OCI-LY3 (cell line): Measurements from ENCODE around the gene KRTAP5-3.
A peak's percentile ranks its signal among the peaks of the same experiment; 100 is the strongest.

ENCODE experiments used
- H2AFZ ChIP-seq: fragments of 200-600, 300-600 bp; shearing (Covaris generic); 2 replicates; pipeline ENCODE4 v1.6.0; 2014; ENCODE audit warnings: antibody characterized with exemption, low read depth, low read length
- H3K27ac ChIP-seq: fragments of 200-600, 300-600 bp; sonication (generic); 2 replicates; pipeline ENCODE4 v1.5.1; 2014; ENCODE audit warnings: mild to moderate bottlenecking, low read length, moderate library complexity, mixed read lengths
- H3K27me3 ChIP-seq: fragments of 200-600, 300-600 bp; sonication (generic); 2 replicates; pipeline ENCODE4 v1.6.1; 2014; ENCODE audit warnings: low read depth, low read length, mixed read lengths
- H3K36me3 ChIP-seq: fragments of 200-600, 300-600 bp; sonication (generic); replicated peaks from 2 replicates; pipeline ENCODE3; 2014; ENCODE audit warnings: low read depth, low read length, mixed read lengths
- H3K4me1 ChIP-seq: fragments of 300-600, 200-600 bp; sonication (generic); 2 replicates; pipeline ENCODE4 v1.6.1; 2014; ENCODE audit warnings: low read length, mixed read lengths
- H3K4me2 ChIP-seq: fragments of 200-600, 300-600 bp; sonication (generic); 2 replicates; pipeline ENCODE4 v1.6.1; 2014; ENCODE audit warnings: low read length, mixed read lengths
- H3K4me3 ChIP-seq: fragments of 300-600, 200-600 bp; sonication (generic); 2 replicates; pipeline ENCODE4 v1.5.1; 2014; ENCODE audit warnings: antibody characterized with exemption, mild to moderate bottlenecking, low read length, moderate library complexity
- H3K79me2 ChIP-seq: fragments of 300-600, 200-600 bp; shearing (Covaris generic); 2 replicates; pipeline ENCODE4 v1.6.1; 2014; ENCODE audit warnings: mild to moderate bottlenecking, low read length, mixed read lengths
- H3K9ac ChIP-seq: fragments of 300-600, 200-600 bp; shearing (Covaris generic); 2 replicates; pipeline ENCODE4 v1.6.0; 2014; ENCODE audit warnings: mild to moderate bottlenecking, low read length, moderate library complexity
- H3K9me3 ChIP-seq: fragments of 200-600, 300-600 bp; shearing (Covaris generic); 2 replicates; pipeline ENCODE4 v1.6.1; 2014; ENCODE audit warnings: low read length, mixed read lengths; ENCODE audit not compliant: insufficient read depth
- H4K20me1 ChIP-seq: fragments of 200-600, 300-600 bp; sonication (generic); 2 replicates; pipeline ENCODE4 v1.6.1; 2016; ENCODE audit warnings: low read length, mixed read lengths; ENCODE audit not compliant: insufficient read depth
- CTCF ChIP-seq: fragments of 200-600, 300-600 bp; sonication (generic); IDR thresholded peaks from 2 replicates; pipeline ENCODE4 v1.5.1; 2014; ENCODE audit warnings: antibody characterized with exemption, low read length, low read depth
- EZH2phosphoT487 ChIP-seq: fragments of 200-600 bp; shearing (Covaris generic); IDR thresholded peaks from 2 replicates; pipeline ENCODE4 v1.6.1; 2018; ENCODE audit warnings: antibody characterized with exemption, mixed run types, low read depth

The KRTAP5-3 gene

DNA sequence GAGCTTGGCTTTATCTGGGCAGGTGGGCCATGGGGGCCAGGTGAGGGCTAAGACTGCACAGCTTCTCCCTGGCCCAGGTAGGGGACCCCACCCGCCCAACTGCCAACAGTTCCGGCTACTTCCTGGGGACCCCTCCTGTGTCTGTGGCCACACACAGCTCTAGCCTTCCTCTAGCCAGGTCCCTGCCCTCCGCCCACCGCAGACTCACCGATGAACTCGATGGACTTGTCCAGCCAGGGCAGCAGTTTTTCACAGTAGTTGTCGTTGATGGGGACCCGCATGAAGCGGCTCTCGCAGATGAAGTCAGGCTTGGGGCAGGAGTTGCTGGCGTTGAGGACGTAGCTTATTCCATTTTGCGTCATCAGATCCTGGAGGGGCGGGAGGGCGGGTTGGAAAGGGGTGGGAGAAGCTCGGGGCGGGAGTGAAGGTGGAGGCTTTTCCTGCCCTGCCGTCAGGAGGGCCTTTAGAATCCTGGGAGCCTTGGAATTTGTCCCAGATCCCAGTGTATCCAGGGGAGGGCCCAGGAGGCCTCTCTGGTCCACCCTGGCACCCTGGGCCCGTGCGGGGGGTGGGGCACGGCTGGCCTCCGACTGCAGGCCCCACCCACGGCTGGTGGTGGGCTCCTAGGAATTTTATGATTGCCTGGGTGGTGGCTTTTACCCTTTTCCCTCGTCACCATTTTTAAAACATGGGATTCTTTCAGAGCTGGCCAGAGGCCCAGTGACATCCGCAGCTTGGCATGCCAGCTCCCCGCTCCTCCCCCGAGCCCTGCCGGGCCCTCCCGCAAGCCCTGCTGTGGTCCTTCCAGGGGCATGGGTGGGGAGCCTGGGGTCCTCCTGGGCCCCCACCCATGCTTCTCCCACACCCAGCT lies 50.1 kb downstream of the KRTAP5-3 start:
- H3K27ac ChIP-seq, result no peak overlapping the region
- H3K79me2 ChIP-seq, result no peaks in the 10 kb centered on the region
- H3K27me3 ChIP-seq, result no peaks in the 10 kb centered on the region
- H3K9ac ChIP-seq, result no peak overlapping the region
- no peak overlapping the region for H3K4me2 ChIP-seq
- 0 out of 2 replicates have a peak overlapping the region, but pooled peaks have one; percentile 11 for H3K4me3 ChIP-seq
- H3K4me1 ChIP-seq, result peaks cover 14% of the 10 kb centered on the region
- H4K20me1 ChIP-seq, result no peaks in the 10 kb centered on the region
- TF ChIP-seq CTCF, result no peak
- no peak for TF ChIP-seq EZH2phosphoT487
- no peaks in the 10 kb centered on the region for H3K9me3 ChIP-seq
- no peak overlapping the region for H2AFZ ChIP-seq
- no peaks in the 10 kb centered on the region for H3K36me3 ChIP-seq
